Measurements from ENCODE around the gene OR8B3. TPM values are rescaled to one million over a fixed set of nuclear protein-coding genes. Genes with fewer than 3 reads are reported as not detected.

Gene OR8B3
- not detected in 2 replicates for total RNA-seq

GRCh38 chr11:124398924-124399323, at the start of gene OR8B3:
OR8B3 (minus strand) TSS chr11:124399024; CDS start chr11:124397351, 1,673 bp downstream.

GRCh38 chr11:124445646-124446150, 46.9 kb upstream of the OR8B3 start, which contains the start of gene OR8B8:
OR8B8 (minus strand) TSS chr11:124445696; CDS start chr11:124441085, 4,611 bp downstream.

GRCh38 chr11:124424384-124424921, 25.6 kb upstream of the OR8B3 start, which contains the start of gene OR8B4:
OR8B4 (minus strand) TSS chr11:124424871; CDS start chr11:124424871, 0 bp downstream.

GRCh38 chr11:124384399-124384798, 14.4 kb downstream of the OR8B3 start, which contains the start of gene OR8B2:
OR8B2 (minus strand) TSS chr11:124384499; CDS start chr11:124383343, 1,156 bp downstream.

Other genes starting within 250 kb of the OR8B3 start
- not detected in 2 replicates for gene OR10D3, start 215.7 kb downstream of the OR8B3 start, total RNA-seq
- 0.17 TPM in 1 of 2 replicates, not detected in the other for gene OR8G1, start 157.9 kb downstream of the OR8B3 start, total RNA-seq
- not detected in 2 replicates for gene OR8G5, start 142.6 kb downstream of the OR8B3 start, total RNA-seq
- not detected in 2 replicates for gene OR8D1, start 85.1 kb downstream of the OR8B3 start, total RNA-seq
- gene OR8D2, start 78.8 kb downstream of the OR8B3 start, total RNA-seq = not detected in 2 replicates
- not detected in 2 replicates for gene OR8B2, start 14.5 kb downstream of the OR8B3 start, total RNA-seq
- gene OR8B4, start 25.8 kb upstream of the OR8B3 start, total RNA-seq = not detected in 2 replicates
- gene OR8B8, start 46.7 kb upstream of the OR8B3 start, total RNA-seq = not detected in 2 replicates
- not detected in 2 replicates for gene OR8B12, start 144.6 kb upstream of the OR8B3 start, total RNA-seq
- not detected in 2 replicates for gene OR8A1, start 171.0 kb upstream of the OR8B3 start, total RNA-seq
- not detected in 2 replicates for gene PANX3, start 212.4 kb upstream of the OR8B3 start, total RNA-seq
- gene TBRG1, start 223.8 kb upstream of the OR8B3 start, total RNA-seq = 22.8 and 41.5 TPM in 2 replicates